GM21723 (cell line): ENCODE results near the gene IL20RA.

ENCODE experiments used
- ATAC-seq: cut with Tn5 transposase; IDR thresholded peaks from one replicate; pipeline ENCODE4 v1.9.1; 2021; ENCODE audit warnings: mild to moderate bottlenecking, moderate library complexity; ENCODE audit not compliant: unreplicated experiment

The IL20RA gene

DNA sequence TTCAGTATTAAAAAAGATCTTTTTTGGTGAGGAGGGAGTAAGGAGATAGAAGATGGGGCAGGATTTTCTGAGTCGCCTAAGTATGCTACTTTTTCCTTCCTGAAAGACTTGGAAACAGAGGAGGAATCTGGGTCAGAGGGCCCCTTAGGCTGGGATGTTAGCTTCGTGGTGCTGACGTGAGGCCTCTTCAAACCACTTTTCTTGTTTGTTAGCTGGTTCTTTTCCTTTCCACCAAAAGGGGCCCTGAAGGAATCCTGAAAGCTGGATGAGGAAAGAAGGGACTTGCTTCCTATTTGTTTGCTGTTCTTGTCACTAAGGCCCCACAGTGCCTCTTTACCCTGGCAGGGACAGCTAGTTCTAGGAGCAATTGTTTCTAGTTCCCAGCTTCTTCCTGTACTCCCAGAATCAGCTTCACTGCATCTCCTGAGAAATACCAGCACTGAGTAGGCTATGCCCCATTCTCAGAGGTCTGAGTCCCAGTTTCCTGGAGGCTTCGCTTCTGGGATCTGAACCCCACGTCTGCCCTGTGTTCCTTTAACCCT is 2.2 kb upstream of the IL20RA start:
- ATAC-seq: no peak

GRCh38 chr6:137045222-137045789 is 541 bp upstream of the IL20RA start:
- ATAC-seq: no peak

DNA sequence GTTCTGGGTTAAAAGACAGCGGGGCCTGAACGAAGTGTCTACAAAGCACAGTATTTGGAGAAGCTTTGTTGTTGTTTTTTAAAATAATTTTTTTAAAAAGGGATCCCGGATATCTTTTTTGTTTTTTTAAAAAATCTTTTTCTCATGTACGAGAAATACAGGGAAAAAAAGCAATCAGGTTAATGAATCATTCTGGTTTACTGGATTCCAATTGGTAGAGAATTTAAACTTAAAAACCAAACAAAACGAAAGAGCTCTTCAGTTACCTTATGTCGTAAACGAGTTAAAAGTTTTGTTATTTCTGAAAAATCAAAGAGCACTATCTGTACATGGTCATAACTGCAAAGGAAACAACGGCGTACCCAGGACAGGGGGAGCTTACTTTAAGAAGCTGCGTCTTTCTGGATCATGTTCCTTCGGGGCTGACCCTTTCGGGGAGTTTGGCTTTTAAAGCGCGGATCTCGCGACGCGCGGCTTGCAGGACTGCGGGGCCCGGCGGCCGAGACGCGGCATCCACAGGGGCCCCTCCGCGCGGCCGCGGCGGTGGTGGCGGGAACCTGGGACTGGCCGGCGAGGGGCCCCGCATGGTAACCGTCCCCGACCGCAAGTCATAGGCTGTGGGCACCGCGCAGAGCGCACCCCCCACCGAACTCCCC is 927 bp downstream of the IL20RA start:
- no peak for ATAC-seq

- no peak for ATAC-seq
These were observed 4.4 kb downstream of the IL20RA start for GRCh38 chr6:137040393-137040792.

DNA sequence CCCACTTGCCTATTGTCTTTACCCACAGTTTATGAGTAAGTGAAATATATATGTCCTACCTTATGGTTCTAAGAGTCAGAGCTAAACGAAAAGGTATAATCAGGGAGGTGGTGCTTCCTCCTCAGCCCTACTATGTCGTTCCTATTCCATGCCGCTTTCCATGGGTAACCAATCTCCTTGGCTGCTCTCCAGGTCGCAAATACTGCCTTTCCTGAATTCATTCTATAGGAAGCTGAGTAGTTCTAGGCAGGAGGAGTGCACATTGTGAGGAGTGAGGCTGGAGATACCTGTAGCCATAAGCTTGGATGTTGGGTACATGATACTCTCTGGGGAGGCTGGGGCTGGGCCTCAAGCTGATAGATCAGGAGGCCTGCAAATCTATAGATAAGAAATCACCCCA is 5.8 kb downstream of the IL20RA start:
- ATAC-seq: no peak

- ATAC-seq: no peak
These were observed 8.0 kb downstream of the IL20RA start for GRCh38 chr6:137036566-137037300.

- ATAC-seq: peak; percentile 98
These were observed 10.9 kb downstream of the IL20RA start for GRCh38 chr6:137033828-137034227.

DNA sequence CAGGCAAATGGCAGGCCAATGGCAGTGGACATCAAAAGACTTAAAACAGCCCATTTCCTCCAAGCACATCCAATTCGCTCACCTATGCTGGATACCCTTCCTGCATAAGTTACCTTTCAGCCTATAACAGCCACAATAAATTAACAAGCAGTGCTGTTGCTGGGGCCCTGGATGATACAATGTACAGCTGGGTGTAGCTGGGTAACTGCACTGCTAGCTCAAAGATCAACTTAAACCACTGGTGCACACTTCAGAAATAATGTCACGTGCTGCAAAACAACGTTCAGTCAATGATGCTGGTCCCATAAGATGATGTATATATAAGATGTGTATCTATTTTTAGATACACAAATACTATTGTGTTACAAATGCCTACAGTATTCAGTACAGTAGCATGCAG is 13.6 kb downstream of the IL20RA start:
- no peak for ATAC-seq

DNA sequence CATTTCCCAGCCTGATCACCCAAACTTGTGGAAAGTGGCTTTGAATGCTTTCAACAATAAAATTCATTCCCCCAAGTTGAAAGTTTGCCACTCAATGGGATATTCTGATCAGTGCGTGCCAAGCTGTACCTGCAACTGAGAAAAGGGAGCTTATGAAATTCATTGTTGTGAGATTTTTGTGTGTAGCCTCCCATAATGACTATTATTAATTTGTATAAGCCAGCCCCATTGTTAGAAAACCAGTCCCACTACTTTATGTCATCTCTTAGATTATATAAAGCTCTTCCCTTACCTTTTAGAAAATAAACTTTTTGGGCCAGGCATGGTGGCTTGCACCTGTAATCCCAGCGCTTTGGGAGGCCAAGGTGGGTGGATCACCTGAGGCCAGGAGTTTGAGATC is 15.9 kb downstream of the IL20RA start:
- no peak for ATAC-seq

- no peak for ATAC-seq
These were observed 18.7 kb downstream of the IL20RA start for GRCh38 chr6:137025786-137026730.

GRCh38 chr6:137024237-137024990 is 20.4 kb downstream of the IL20RA start:
- ATAC-seq: no peak

DNA sequence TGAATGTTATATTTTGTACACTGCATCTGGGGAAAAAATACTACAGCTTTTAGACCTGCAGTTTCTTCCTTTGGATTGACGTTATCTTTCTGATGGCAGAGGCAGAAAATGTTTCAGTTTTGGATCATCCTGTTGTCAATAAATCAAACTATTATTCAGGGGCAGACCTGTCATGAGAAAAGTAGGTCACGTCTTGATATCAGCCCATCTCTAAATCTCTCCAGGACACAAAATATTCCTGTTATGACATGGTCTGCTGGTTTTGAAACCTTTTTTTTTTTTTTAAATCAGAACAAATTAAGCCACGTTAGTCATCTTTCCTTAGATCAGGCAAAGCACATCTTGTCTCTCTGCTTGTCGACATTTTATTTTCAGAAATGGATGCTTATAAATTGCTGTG is 24.0 kb downstream of the IL20RA start:
- ATAC-seq: no peak

DNA sequence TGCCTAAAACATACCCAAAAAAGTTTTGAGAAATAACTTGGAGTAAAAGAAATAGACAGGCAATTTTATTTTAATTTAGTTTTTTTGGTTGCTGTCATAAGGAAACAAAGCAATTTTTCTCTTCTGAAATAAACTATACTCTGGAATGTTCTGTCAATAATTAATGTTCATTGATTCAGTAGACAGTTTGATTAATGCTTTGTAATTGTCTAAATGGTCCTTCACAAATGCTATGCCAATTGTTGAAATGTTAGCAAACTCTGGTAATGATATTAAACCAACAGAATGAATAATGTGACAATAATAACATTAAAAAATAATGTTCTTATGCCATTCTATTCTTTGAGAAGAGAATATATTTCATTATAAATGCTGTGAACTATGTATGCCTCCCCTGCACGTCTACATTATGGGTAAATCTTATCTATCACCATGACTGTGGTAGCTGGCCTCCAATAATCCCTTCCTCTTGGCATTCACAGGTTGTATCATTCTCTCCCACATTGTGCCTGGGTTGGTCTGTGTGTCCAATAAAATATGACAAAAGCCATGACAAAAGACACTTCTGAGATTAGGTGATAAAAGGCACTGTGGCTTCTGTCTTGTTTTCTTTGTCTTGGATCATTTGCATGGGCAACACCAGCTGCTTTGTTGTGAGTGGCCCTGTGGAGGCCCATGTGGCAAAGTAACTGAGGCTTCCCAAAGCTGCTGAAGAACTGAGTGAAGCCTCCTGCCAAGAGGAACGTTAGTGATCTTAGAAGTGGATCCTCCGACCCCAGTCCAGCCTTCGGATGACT is 25.1 kb downstream of the IL20RA start:
- no peak for ATAC-seq

- ATAC-seq: no peak
These were observed 27.7 kb downstream of the IL20RA start for GRCh38 chr6:137017081-137017480.

- ATAC-seq: no peak
These were observed 28.4 kb downstream of the IL20RA start for GRCh38 chr6:137016356-137016755.

DNA sequence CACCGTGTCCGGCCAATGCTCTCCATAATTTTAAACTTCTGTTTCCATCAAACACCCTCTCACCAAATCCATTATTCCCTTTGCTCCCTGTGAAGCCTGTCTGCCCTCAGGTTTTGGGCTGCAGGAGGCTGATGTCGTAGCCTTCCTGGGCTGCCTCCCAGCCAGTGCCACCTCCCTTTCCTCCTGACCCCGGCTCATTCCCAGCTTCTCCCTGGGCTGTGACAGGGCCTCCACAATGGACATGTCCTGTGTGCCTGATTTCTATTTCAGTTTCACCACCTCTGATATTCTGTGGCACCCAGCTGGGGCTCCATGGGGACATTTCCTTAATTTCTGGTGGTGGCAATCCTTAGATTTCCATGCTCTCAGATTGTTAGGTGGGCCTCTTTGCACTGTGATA is 28.8 kb downstream of the IL20RA start:
- no peak for ATAC-seq

DNA sequence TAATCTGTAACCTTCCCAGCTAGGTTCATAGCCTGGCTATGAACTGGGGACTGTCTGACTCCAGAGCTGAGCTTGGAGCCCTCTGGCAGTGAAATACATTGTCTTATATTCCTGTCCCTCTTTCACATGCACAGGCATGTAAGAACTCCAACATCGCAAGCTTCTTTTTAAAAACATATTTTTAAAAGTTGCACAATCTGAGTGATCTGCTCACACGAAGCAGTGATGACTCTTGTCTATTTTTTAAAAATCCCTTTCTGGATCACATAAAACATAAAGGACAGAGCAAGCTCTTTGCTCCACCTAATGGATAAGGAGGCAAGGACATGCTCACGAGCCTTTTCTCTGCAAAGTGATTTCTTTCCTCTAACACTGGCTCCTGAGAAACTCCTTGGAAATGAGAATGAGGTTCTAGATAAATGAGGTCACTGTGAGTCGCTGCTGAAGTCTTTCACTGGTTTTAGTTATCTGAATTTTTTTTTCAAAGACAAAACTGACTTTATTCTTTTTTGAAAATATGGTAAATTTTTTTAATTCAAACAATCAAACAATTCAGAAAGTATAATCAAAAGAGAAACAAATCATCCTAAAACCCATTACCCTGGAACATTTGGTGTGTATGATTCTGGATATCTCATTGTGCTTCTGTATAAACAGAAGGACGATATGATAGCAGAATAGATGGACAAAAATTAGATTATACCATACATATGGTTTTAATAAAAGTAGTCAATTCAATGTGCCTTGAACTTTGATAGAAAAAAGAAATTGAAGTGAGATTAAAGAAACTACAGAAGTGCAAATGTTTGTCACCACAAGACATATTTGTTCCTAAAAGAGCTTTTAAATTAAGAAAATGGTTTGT is 30.8 kb downstream of the IL20RA start:
- ATAC-seq: no peak

DNA sequence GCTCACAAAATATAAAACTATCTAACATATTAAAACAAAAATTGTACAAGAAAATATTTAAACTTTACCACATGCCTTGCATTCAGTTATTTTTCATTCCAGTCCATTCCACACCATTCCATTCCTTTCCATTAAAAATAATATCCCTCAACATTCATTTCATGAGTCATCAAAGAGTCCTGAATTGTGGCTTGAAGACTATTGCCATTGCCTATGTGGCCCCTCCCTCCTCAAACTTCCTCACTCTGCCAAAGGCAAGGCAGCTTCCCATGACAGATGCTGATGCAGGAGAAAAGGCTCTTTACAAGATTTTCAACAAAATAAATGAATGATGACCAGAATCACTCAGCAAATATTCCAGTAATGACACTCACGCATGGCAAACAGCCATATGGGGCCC is 31.7 kb downstream of the IL20RA start:
- no peak for ATAC-seq

- no peak for ATAC-seq
These were observed 33.4 kb downstream of the IL20RA start for GRCh38 chr6:137011406-137011805.
